Activated CD4-positive, alpha-beta T cell treated with anti-CD3 and anti-CD28 coated beads for 36 hours (primary cell): ENCODE measurements around the gene MINDY4. TPM values are rescaled to one million over a fixed set of nuclear protein-coding genes. Genes with fewer than 3 reads are reported as not detected.

Experiments
- ATAC-seq: fragments of 200-7000 bp; cut with Tn5 transposase; one replicate; pipeline ENCODE4 v1.10.0; 2021; ENCODE audit warnings: mild to moderate bottlenecking, moderate library complexity
- CTCF ChIA-PET: fragments of 350-600 bp; sonication (Branson Sonifier 250); formaldehyde crosslinking; loops from one replicate; lab custom pipeline; 2021; ENCODE audit warnings: antibody characterized with exemption; lab: Charles Lee
- POLR2A ChIA-PET: fragments of 350-600 bp; sonication (Branson Sonifier 250); formaldehyde crosslinking; loops from one replicate; lab custom pipeline; 2021; ENCODE audit warnings: antibody characterized with exemption, inconsistent platforms; lab: Charles Lee
- DNase-seq: peaks from one replicate; pipeline ENCODE4 v3.0.0-alpha.2; 2020
- H3K27ac Mint-ChIP-seq: one replicate; pipeline ENCODE4 v1.8.0; 2021; ENCODE audit warnings: mixed read lengths
- H3K27me3 Mint-ChIP-seq: one replicate; pipeline ENCODE4 v1.8.0; 2021; ENCODE audit warnings: mixed read lengths
- H3K36me3 Mint-ChIP-seq: one replicate; pipeline ENCODE4 v1.8.0; 2021; ENCODE audit warnings: low read depth, mixed read lengths
- H3K4me1 Mint-ChIP-seq: one replicate; pipeline ENCODE4 v1.8.0; 2021; ENCODE audit warnings: mixed read lengths
- H3K4me3 Mint-ChIP-seq: one replicate; pipeline ENCODE4 v1.8.0; 2021; ENCODE audit warnings: mild to moderate bottlenecking, moderate library complexity, mixed read lengths
- H3K9me3 Mint-ChIP-seq: one replicate; pipeline ENCODE4 v1.8.0; 2021; ENCODE audit warnings: low read depth, mixed read lengths
- intact Hi-C, 2 experiments: fragments of 100-400 bp; cut with DNase I in 1 of 2; cut with micrococcal nuclease in 1 of 2; formaldehyde crosslinking; loops; one replicate each; pipeline versions ENCODE4 v1.14.2 to v1.15.1; 2022 to 2024; cut with DNase I, micrococcal nuclease
- total RNA-seq, 2 experiments: library from RNA; stranded (reverse); gene quantifications; one replicate each; pipeline ENCODE4 v1.2.3, GENCODE V29; 2021

MINDY4 gene
- total RNA-seq, 2 experiments from 2014 or later: 1.4 to 1.7 TPM

DNA sequence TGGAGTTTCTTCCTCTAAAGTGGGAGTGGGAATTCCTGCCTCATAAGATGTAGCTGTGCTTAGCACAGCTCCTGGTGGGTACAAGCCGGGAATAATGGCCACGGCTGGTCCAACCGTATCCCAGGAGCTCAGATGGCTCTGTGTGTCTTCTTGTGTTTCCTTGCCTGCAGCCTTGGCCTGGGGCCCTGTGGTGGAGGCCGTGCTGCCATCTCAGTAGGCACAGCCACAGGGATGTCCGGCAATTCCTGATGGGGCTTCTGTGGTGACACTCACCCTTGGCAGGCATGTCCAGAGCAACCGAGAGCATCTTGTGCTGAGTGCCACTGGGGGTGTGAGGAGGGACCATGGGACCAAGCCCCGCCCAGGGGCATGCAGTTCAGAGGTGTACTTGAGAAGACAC is 90.4 kb downstream of the MINDY4 start:
- H3K27ac Mint-ChIP-seq: no peak overlapping the region
- H3K4me3 Mint-ChIP-seq: no peak overlapping the region
- CTCF ChIA-PET: no interaction called here
- H3K4me1 Mint-ChIP-seq: no peaks in the 10 kb centered on the region
- H3K27me3 Mint-ChIP-seq: no peaks in the 10 kb centered on the region
- intact Hi-C loops: no loop called here
- DNase-seq (no peak), ATAC-seq (no peak)
- no peaks in the 10 kb centered on the region for H3K36me3 Mint-ChIP-seq
- POLR2A ChIA-PET: no interaction called here
- H3K9me3 Mint-ChIP-seq: no peaks in the 10 kb centered on the region

DNA sequence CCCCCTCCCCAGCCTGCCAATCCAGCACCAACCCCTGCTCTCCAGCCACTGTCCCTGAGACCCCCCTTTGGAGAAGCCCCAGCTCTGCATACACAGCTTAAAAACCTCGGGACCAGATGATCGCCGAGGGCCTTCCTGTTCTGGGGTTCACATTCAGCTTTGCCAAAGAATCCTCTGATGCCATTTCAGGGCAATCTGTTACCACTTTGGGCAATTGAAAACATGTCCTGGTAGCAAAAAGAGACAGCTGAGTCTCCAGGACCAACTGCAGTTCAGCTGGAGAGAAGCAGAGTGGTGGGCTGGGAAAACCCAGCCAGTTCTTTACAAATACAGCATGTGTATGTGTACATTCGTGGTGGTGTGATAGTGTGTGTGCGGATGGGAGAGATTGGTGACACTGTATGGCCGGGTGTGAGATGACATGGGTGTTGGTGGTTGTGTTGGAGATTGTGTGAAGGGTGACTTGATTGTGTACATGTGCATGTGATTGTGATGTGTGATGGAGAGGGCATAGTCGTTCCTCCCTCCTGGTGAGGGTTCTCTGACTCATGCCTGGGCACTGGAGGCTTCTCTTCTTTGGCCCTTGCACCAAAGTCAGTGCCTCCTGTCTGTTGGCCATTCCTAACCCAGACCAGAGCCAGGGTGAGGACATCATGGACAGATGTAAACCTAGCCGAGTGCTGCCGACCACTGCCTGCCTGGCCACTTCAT is 91.9 kb downstream of the MINDY4 start:
- DNase-seq: no peak
- POLR2A ChIA-PET: no interaction called here

DNA sequence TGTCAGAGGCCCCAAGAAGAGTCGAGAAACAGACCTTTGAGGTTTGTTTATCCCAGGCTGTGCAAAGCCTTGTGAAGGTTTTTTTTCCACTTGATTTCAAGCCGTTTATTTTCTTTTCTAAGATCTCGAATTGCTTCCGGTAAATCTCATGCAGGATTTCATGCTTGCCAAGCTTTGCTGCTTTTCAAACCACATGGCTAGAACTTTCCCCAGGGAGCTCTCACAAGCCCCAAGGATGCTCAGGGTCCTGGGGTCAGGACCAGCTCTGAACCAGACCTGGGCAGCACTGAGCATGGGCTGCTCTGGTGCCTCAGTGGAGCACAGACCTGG is 92.5 kb downstream of the MINDY4 start:
- H3K36me3 Mint-ChIP-seq: no peaks in the 10 kb centered on the region
- no peaks in the 10 kb centered on the region for H3K9me3 Mint-ChIP-seq
- ChIA-PET CTCF (no interaction called here), POLR2A (no interaction called here)
- H3K4me1 Mint-ChIP-seq: no peaks in the 10 kb centered on the region
- ATAC-seq (no peak), DNase-seq (no peak)
- no peaks in the 10 kb centered on the region for H3K27me3 Mint-ChIP-seq
- intact Hi-C loops: no loop called here
- no peak overlapping the region for H3K27ac Mint-ChIP-seq
- no peak overlapping the region for H3K4me3 Mint-ChIP-seq

More for the DNA sequence above, 91.9 kb downstream of the MINDY4 start:
- Mint-ChIP-seq H3K27ac (no peak overlapping the region), H3K4me3 (no peak overlapping the region), H3K4me1 (no peaks in the 10 kb centered on the region), H3K27me3 (no peaks in the 10 kb centered on the region), H3K9me3 (no peaks in the 10 kb centered on the region), H3K36me3 (no peaks in the 10 kb centered on the region)
- intact Hi-C loops: no loop called here
- no peak for ATAC-seq
- CTCF ChIA-PET: interaction anchor here (0.6 kb wide), 1 partner anchor 181 kb away, joined by 3 read pairs; no protein-coding TSS in a partner anchor

DNA sequence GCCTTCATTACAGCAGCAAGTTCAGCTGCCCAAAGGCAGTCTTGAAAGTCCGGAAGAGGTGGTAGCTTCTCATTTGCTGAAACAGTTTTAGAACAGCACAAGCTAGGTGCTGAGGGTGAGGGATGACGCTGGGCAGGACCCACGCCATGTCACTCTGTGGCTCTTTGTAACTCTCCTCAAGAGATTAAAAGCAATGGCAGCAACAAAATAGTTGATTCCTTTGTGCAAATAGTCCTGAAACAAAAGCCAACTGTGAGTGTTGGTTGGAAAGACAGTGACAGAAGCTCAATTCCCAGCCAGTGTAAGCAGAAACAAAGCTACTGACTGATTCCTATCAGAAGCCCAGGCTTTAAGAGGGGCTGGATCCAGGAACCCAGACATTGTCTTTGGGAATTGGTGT is 92.9 kb downstream of the MINDY4 start:
- POLR2A ChIA-PET: no interaction called here

DNA sequence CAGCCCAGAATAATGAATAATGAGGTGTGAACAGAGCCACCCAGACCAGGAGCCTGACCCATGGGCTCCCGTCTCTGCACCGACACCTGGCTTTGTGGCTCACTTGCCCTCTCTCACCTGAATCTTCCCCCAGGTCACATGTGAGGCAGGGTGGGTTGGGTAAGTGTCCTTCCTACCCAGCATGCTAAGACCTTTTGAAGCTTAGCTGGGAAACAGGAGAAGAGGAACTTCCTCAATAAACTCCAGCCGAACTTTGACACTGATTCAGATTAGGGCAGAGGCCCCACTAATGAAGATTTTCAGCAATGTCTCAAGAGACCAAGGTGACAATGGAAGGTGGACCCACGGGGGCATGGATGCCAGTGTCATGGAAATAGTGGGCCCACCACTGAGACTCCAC is 93.9 kb downstream of the MINDY4 start:
- intact Hi-C loops: no loop called here
- no peaks in the 10 kb centered on the region for H3K4me1 Mint-ChIP-seq
- no peaks in the 10 kb centered on the region for H3K27me3 Mint-ChIP-seq
- no peak overlapping the region for H3K4me3 Mint-ChIP-seq
- ATAC-seq (no peak), DNase-seq (no peak)
- no peaks in the 10 kb centered on the region for H3K9me3 Mint-ChIP-seq
- POLR2A ChIA-PET: interaction anchor here (1.2 kb wide), 1 partner anchor 11 kb away, joined by 3 read pairs; no protein-coding TSS in a partner anchor
- no peak overlapping the region for H3K27ac Mint-ChIP-seq
- H3K36me3 Mint-ChIP-seq: no peaks in the 10 kb centered on the region
- CTCF ChIA-PET: interaction anchor here (1.2 kb wide), 1 partner anchor 7 kb away, joined by 3 read pairs; no protein-coding TSS in a partner anchor

More for the DNA sequence above, 92.9 kb downstream of the MINDY4 start:
- no peaks in the 10 kb centered on the region for H3K36me3 Mint-ChIP-seq
- ATAC-seq (no peak), DNase-seq (no peak)
- no peaks in the 10 kb centered on the region for H3K4me1 Mint-ChIP-seq
- no peak overlapping the region for H3K4me3 Mint-ChIP-seq
- intact Hi-C loops: no loop called here
- H3K9me3 Mint-ChIP-seq: no peaks in the 10 kb centered on the region
- H3K27me3 Mint-ChIP-seq: no peaks in the 10 kb centered on the region
- H3K27ac Mint-ChIP-seq: no peak overlapping the region
- CTCF ChIA-PET: no interaction called here

DNA sequence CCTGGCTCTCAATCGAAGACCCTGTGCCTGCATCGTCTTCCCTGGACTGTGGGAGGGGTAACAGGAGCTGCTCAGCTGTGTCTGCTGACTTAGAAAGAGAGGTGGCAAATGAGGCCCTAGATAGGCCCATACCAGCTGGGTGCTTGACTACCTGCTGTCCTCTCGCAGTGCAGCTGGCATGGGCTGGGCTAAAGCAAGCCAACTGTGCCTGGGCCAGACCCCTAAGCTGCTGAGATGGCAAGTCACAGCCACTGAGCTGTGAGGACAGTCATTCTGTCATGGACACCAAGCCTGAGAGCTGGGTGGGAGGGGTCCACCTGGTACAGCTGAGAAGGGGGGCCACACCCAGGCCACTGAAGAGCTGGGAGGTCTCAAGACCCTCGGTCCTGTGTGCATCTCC is 94.6 kb downstream of the MINDY4 start:
- intact Hi-C loops: no loop called here
- ATAC-seq (no peak), DNase-seq (no peak)
- no peaks in the 10 kb centered on the region for H3K36me3 Mint-ChIP-seq
- no peak overlapping the region for H3K27ac Mint-ChIP-seq
- H3K4me1 Mint-ChIP-seq: no peaks in the 10 kb centered on the region
- no peaks in the 10 kb centered on the region for H3K27me3 Mint-ChIP-seq
- ChIA-PET CTCF (interaction anchor here (1.2 kb wide), 1 partner anchor 8 kb away, joined by 3 read pairs; no protein-coding TSS in a partner anchor), POLR2A (interaction anchor here (1.2 kb wide), 1 partner anchor 12 kb away, joined by 3 read pairs; no protein-coding TSS in a partner anchor)
- H3K9me3 Mint-ChIP-seq: no peaks in the 10 kb centered on the region
- H3K4me3 Mint-ChIP-seq: no peak overlapping the region

DNA sequence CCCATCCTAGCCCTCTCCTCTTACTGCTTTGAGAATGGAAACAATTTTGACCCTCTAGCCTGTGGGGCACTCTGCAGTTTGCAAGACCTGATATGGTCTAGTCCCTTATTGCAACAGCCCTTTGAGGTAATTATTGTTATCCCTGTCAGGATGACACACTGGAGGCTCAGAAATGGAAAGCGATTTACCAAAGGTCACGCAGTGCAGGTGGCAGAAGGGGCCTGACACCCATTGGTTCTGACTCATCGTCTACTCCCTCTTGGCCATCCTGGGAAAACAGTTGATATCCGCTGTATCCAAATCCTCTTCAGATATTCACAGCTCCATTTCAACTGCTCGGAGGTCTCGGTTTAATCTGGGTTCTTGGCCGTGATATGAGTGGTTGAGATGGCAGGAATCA is 95.7 kb downstream of the MINDY4 start:
- ATAC-seq (no peak), DNase-seq (no peak)
- Mint-ChIP-seq H3K9me3 (no peaks in the 10 kb centered on the region), H3K4me1 (no peaks in the 10 kb centered on the region), H3K27me3 (no peaks in the 10 kb centered on the region), H3K4me3 (no peak overlapping the region), H3K27ac (no peak overlapping the region), H3K36me3 (no peaks in the 10 kb centered on the region)
- CTCF ChIA-PET: no interaction called here
- intact Hi-C loops: no loop called here
- POLR2A ChIA-PET: no interaction called here

DNA sequence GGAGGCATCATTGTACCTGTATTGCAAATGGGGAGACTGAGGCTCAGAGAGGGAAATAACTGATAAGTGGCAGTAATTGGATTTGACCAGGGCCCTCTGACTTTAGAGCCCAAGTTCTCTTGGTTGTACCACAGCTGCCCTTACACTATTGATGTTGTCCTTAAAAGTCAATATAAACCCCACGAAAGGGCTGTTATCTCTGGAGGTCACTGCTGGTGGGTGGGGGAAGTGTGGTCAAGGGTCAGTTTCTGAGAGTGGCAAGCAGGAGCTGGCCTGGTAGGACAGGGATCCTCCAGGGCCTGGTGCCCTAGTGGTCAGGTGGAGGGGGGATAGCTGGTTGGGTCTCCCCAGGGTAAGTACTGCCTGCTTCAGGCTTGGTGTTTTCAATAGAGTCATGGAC is 96.3 kb downstream of the MINDY4 start:
- ATAC-seq (no peak), DNase-seq (no peak)
- H3K27me3 Mint-ChIP-seq: no peaks in the 10 kb centered on the region
- no peaks in the 10 kb centered on the region for H3K9me3 Mint-ChIP-seq
- ChIA-PET POLR2A (no interaction called here), CTCF (no interaction called here)
- H3K27ac Mint-ChIP-seq: no peak overlapping the region
- no peaks in the 10 kb centered on the region for H3K4me1 Mint-ChIP-seq
- no peak overlapping the region for H3K4me3 Mint-ChIP-seq
- intact Hi-C loops: no loop called here
- H3K36me3 Mint-ChIP-seq: no peaks in the 10 kb centered on the region

DNA sequence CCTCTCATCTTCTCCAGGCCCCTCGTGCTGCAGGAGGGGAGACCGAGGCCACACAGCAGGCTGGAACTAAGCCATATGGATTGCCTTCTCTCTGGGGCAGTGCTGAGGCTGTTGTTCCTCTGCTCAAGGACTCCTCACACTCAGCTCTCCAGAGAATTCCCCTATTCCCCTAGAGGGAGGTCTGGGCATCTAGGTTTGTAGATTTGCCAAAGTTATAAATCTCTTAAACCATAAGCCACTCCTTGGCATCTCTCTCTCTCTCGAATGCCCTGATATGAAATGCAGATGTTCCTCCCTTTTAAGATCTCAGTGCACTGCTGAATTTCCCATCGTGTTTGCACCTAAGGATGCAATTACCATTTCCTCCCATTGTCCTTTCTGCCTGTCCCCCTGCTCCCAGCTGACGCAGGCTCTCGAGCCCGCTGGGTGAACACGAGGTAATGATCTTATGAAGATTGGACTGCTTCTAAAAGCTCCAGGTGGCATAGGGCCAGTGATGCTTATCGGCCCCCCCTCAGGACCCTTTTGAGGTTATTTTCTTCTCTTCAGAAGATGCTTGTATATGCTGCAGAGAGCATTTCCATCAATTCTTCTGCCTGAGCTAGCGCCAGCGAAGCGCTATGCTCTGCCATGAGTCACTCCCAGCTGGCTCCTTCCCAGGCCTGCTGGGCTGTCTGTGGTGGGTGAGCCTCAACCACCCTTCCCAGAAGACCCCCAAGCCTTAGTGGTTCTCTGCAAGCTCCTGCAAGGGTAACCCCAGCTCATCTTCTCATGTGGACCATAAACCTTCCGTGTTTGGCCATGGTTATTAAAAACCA is 98.8 kb downstream of the MINDY4 start:
- no peaks in the 10 kb centered on the region for H3K36me3 Mint-ChIP-seq
- H3K4me3 Mint-ChIP-seq: no peak overlapping the region
- H3K27me3 Mint-ChIP-seq: no peaks in the 10 kb centered on the region
- CTCF ChIA-PET: no interaction called here
- no peaks in the 10 kb centered on the region for H3K4me1 Mint-ChIP-seq
- intact Hi-C loops: no loop called here
- ATAC-seq: no peak
- DNase-seq: no peak
- POLR2A ChIA-PET: no interaction called here
- no peaks in the 10 kb centered on the region for H3K9me3 Mint-ChIP-seq
- H3K27ac Mint-ChIP-seq: no peak overlapping the region

DNA sequence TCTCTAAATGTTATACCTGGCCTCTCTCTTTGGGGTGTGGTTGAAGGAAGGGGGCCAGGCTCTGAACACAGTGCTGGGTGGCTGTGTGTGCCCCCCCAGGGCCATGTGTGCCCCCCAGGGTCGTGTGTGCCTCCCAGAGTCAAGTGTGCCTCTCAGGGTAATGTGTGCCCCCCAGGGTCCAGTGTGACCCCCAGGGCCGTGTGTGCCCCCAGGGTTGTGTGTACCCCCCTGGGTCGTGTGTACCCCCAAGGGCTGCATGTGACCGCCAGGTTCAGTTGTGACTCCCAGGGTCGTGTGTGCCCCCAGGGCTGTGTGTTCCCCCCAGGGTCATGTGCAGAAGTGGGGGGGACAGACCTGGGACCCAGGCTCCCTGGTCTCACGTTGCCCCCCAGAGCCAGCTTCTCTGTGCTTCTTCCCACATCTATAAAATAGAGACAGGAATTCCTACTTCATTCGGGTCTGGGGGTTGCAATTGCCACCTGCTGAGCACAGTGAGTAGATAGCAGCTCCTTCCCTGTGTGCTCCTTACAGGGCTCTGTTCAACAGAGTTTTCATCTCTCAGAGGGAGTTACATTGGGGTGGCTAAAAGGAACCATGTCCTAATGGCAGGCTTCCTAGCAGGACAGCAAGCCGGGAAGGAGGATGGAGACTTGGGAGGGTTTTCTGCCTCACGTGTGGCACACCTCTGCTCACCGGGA is 99.8 kb downstream of the MINDY4 start:
- Mint-ChIP-seq H3K4me1 (no peaks in the 10 kb centered on the region), H3K27me3 (no peaks in the 10 kb centered on the region), H3K27ac (no peak overlapping the region), H3K36me3 (no peaks in the 10 kb centered on the region), H3K4me3 (no peak overlapping the region), H3K9me3 (no peaks in the 10 kb centered on the region)
- ATAC-seq (no peak), DNase-seq (no peak)
- intact Hi-C loops: no loop called here
- CTCF ChIA-PET: no interaction called here
- POLR2A ChIA-PET: no interaction called here

DNA sequence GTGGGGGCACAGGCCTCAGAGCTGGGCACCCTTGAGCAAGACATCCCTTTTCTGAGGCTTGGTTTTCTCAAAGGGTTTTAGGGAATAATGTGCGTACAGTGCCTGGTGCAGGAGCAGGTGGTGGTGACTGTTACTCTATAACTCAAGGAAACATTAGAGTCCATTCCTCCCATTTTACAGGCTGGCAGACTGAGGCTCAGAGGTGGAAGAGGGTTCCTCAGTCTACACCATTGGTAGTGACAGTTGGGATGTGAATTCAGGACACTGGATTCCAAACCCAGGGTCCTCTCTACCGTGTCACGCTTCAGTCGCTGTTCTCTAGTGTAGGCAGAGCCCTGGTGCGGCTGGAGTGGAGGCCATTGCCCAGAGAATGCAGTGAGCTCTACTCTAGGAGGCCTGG is 100.4 kb downstream of the MINDY4 start:
- DNase-seq (no peak), ATAC-seq (no peak)
- H3K4me3 Mint-ChIP-seq: no peak overlapping the region
- intact Hi-C loops: no loop called here
- no peaks in the 10 kb centered on the region for H3K9me3 Mint-ChIP-seq
- no peaks in the 10 kb centered on the region for H3K36me3 Mint-ChIP-seq
- H3K4me1 Mint-ChIP-seq: no peaks in the 10 kb centered on the region
- POLR2A ChIA-PET: no interaction called here
- no peak overlapping the region for H3K27ac Mint-ChIP-seq
- H3K27me3 Mint-ChIP-seq: no peaks in the 10 kb centered on the region
- CTCF ChIA-PET: no interaction called here
